ENCODE measurements around the gene UST.

DNA sequence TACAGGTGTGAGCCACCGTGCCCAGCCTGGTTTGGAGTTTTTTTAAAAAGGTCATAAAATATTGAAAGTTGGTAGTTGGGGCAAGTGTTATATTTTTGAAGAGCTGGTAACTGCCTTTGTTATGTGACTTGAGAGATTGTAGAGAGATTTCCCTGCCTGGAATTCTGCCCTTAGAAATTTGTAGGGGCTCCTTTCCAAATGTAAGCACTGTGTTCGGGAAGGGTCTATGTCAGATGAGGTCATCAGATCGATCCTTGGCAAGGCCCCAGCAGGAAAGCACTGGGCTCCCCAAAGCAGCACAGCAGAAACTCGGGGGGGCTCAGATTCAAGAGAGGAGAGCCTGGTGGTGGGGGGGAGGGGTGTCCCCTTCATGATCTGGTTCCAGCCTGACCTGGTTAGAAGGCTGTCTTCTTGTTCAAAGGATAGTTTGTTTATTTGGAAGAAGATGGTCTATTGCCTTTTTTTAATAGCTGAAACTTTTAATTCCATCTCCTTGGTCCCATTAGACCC, 220.2 kb downstream of the UST start:
- TF ChIP-seq ELF4 (IDR thresholded peaks at IDR 0.05) (no peak), SP1 (IDR thresholded peaks at IDR 0.05) (no peak), BHLHE40 (IDR thresholded peaks at IDR 0.05; ENCODE audit: borderline replicate concordance) (no peak), SUZ12 (IDR thresholded peaks at IDR 0.05) (no peak)
